GM21447 (cell line): ENCODE measurements around the gene KRTAP5-4.

Experiments used
- ATAC-seq: cut with Tn5 transposase; IDR thresholded peaks from one replicate; pipeline ENCODE4 v1.9.1; 2021; ENCODE audit not compliant: unreplicated experiment

KRTAP5-4 gene

GRCh38 chr11:1573903-1574237, 48.1 kb downstream of the KRTAP5-4 start:
- ATAC-seq = no peak

- ATAC-seq = no peak
These were observed 48.6 kb downstream of the KRTAP5-4 start for GRCh38 chr11:1573077-1573902.

- ATAC-seq = no peak
These were observed 49.5 kb downstream of the KRTAP5-4 start, which contains the start of gene DUSP8 for GRCh38 chr11:1572197-1573076. DUSP8 (minus strand) TSS chr11:1572271; CDS start chr11:1565826, 6,445 bp downstream.

- ATAC-seq = no peak
These were observed 50.2 kb downstream of the KRTAP5-4 start for GRCh38 chr11:1571760-1572196.
